GM19043 (cell line): ENCODE data around the gene MSMO1.

Experiments used
- ATAC-seq: cut with Tn5 transposase; IDR thresholded peaks from one replicate; pipeline ENCODE4 v1.9.1; 2021; ENCODE audit warnings: low read depth; ENCODE audit not compliant: unreplicated experiment

MSMO1 gene

GRCh38 chr4:165359506-165359905, 32.0 kb downstream of the MSMO1 start:
- no peak for ATAC-seq

GRCh38 chr4:165360041-165360695, 32.7 kb downstream of the MSMO1 start:
- no peak for ATAC-seq

GRCh38 chr4:165360985-165361670, 33.7 kb downstream of the MSMO1 start:
- no peak for ATAC-seq

- no peak for ATAC-seq
These were observed 34.3 kb downstream of the MSMO1 start for GRCh38 chr4:165361810-165362209.

- ATAC-seq: no peak
These were observed 37.1 kb downstream of the MSMO1 start for GRCh38 chr4:165364452-165365080.

GRCh38 chr4:165367040-165367439, 39.6 kb downstream of the MSMO1 start:
- no peak for ATAC-seq

- no peak for ATAC-seq
These were observed 40.6 kb downstream of the MSMO1 start for GRCh38 chr4:165368114-165368513.

- ATAC-seq: no peak
These were observed 41.1 kb downstream of the MSMO1 start for GRCh38 chr4:165368567-165368966.

GRCh38 chr4:165369522-165369921, 42.1 kb downstream of the MSMO1 start:
- ATAC-seq: no peak

- ATAC-seq: no peak
These were observed 43.1 kb downstream of the MSMO1 start for GRCh38 chr4:165370530-165370929.

- ATAC-seq: no peak
These were observed 48.0 kb downstream of the MSMO1 start for GRCh38 chr4:165375465-165375864.

- ATAC-seq: no peak
These were observed 50.9 kb downstream of the MSMO1 start for GRCh38 chr4:165378398-165378744.

GRCh38 chr4:165378745-165379677, 51.5 kb downstream of the MSMO1 start, which contains the start of gene CPE:
CPE (plus strand) TSS chr4:165379008; CDS start chr4:165379222, 214 bp downstream.
- ATAC-seq: peak; percentile 78

- ATAC-seq: no peak
These were observed 52.2 kb downstream of the MSMO1 start for GRCh38 chr4:165379678-165380064.

GRCh38 chr4:165380805-165381204, 53.3 kb downstream of the MSMO1 start:
- no peak for ATAC-seq

GRCh38 chr4:165381821-165382373, 54.4 kb downstream of the MSMO1 start:
- no peak for ATAC-seq

- no peak for ATAC-seq
These were observed 55.2 kb downstream of the MSMO1 start for GRCh38 chr4:165382640-165383039.

GRCh38 chr4:165383591-165384073, 56.2 kb downstream of the MSMO1 start:
- no peak for ATAC-seq

GRCh38 chr4:165384186-165384585, 56.7 kb downstream of the MSMO1 start:
- ATAC-seq: no peak

- no peak for ATAC-seq
These were observed 57.1 kb downstream of the MSMO1 start for GRCh38 chr4:165384598-165384997.
